Fibroblast of skin of left quadriceps (primary cell): ENCODE results near the gene ZNF277.
A peak's percentile ranks its signal among the peaks of the same experiment; 100 is the strongest.

Source experiments
- DNase-seq, 2 experiments: peaks; one replicate each; pipeline ENCODE4 v3.0.0-alpha.2; 2013; ENCODE audit warnings: low read depth in 2 of 2

The ZNF277 gene

DNA sequence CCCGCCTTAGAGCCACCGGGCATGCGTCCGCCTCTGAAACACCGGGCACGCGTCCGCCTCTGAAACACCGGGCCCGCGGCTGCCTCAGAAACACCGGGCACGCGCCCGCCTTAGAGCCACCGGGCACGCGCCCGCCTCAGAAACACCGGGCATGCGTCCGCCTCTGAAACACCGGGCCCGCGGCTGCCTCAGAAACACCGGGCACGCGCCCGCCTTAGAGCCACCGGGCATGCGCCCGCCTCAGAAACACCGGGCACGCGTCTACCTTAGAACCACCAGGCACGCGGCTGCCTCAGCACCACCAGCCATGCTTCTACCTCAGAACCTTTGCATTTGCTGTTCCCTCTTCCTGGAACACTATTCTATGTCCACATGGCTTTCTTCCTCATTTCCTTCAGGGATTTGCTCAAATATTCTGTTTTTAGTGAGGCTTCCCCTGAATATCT, 185.4 kb downstream of the ZNF277 start:
- DNase-seq = peak in 1 of 2 experiments; percentile 23
